ENCODE results near the gene ARID3C.

DNA sequence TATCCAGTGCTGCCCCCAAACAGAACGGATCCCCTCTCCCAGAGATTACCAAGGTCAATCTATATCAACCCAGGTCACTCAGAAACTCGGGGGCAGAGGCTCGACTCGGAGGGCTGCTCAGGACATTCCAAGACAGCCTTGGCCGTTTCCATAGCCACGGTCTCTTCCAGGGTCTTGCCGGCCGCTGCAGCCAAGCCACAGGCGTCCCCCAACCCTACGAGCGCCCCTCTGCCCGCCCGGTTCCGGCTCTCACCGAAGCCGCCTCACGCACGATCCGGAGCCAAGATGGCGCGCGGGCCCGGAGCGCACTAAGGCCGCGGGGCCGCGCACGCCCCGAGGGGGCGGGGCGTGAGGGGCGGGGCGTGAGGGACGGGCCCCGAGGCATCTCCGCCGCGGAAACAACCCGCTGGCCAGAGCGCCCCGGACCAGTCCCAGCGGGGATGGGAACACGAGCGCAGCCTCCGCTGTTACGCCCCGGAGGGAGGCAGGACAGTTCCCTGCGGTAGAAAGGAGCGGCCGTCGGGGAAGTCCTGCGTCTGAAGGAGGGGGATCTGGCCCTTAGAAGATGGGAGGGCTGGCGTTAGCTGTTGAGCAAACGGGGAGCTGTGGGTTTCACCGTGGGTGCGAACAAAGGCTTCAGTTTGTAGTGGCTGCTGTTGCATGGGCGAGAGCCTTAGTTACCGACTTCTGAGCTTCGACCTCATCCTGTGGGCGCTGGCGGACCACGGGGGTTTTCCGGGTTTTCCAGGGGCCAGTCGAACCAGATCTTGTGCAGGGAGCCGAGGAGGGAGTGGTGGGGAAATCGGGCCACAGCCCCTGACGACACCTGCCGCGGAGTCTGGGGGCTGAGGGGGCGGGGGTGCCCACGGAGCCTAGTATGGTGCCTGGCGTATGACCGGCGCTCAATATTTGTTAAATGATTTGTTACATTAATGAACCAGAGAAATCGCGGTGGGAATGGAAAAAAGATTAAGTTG, 16.8 kb downstream of the ARID3C start, which contains the start of gene RPP25L:
- TF ChIP-seq, protein P1, sequence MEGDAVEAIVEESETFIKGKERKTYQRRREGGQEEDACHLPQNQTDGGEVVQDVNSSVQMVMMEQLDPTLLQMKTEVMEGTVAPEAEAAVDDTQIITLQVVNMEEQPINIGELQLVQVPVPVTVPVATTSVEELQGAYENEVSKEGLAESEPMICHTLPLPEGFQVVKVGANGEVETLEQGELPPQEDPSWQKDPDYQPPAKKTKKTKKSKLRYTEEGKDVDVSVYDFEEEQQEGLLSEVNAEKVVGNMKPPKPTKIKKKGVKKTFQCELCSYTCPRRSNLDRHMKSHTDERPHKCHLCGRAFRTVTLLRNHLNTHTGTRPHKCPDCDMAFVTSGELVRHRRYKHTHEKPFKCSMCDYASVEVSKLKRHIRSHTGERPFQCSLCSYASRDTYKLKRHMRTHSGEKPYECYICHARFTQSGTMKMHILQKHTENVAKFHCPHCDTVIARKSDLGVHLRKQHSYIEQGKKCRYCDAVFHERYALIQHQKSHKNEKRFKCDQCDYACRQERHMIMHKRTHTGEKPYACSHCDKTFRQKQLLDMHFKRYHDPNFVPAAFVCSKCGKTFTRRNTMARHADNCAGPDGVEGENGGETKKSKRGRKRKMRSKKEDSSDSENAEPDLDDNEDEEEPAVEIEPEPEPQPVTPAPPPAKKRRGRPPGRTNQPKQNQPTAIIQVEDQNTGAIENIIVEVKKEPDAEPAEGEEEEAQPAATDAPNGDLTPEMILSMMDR (IDR thresholded peaks at IDR 0.05 in 8 of 11, conservative IDR thresholded peaks at IDR 0.05 in 3 of 11): no peak
- TF ChIP-seq POLR2A (IDR thresholded peaks at IDR 0.05): peak in 2 of 3 donors; percentile 55 to 71
- peak; percentile 91 to 95 (median 95) for TF ChIP-seq POLR2AphosphoS5 (IDR thresholded peaks at IDR 0.05)

Measured in spleen (tissue), 7 donors.